PFSK-1 (cell line): Measurements from ENCODE around the gene ARHGEF7.

ENCODE experiments used
- FOXP2 ChIP-seq: optimal IDR thresholded peaks from 2 replicates; pipeline ENCODE3; 2011; ENCODE audit warnings: borderline replicate concordance, control low read depth, inconsistent platforms; ENCODE audit not compliant: insufficient read depth; ENCODE audit errors: extremely low read length, extremely low read depth
- POLR2AphosphoS5 ChIP-seq: IDR thresholded peaks from 2 replicates; pipeline ENCODE4 v1.6.1; 2012; ENCODE audit warnings: low read depth, mild to moderate bottlenecking, control low read depth, low read length, moderate library complexity
- REST ChIP-seq, 2 experiments: IDR thresholded peaks; 2 replicates each; pipeline versions ENCODE4 v1.6.1 to v1.8.0; 2011 to 2012; ENCODE audit warnings: low read depth in 2 of 2, low read length in 2 of 2, control low read depth in 1 of 2, inconsistent platforms in 1 of 2, mild to moderate bottlenecking in 1 of 2, moderate library complexity in 1 of 2; ENCODE audit not compliant: insufficient read depth in 1 of 2
- SIN3A ChIP-seq: IDR thresholded peaks from 2 replicates; pipeline ENCODE4 v1.6.1; 2012; ENCODE audit warnings: mild to moderate bottlenecking, low read length, moderate library complexity, borderline replicate concordance; ENCODE audit not compliant: insufficient read depth
- TAF1 ChIP-seq: IDR thresholded peaks from 2 replicates; pipeline ENCODE4 v1.6.1; 2012; ENCODE audit warnings: low read length, control low read depth, borderline replicate concordance; ENCODE audit not compliant: insufficient read depth

The ARHGEF7 gene

DNA sequence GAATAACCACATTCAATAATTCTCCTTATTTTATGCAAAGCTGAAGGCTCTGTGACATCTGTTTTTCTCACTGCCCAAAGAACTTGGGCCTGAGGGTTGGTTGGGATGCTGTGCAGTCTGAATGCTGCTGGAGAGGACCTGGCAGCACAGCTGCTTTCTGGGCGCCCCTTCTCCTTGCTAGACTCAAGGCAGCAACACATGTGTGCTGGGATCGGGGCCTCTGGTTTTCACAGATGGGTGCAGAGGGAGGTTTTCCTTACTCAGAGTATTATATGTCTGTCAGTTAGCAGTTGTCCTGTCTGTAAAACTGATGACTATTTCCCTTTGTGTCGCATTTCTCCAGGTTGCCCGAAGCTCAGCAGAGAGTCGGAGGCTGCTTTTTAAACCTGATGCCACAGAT, 152.1 kb downstream of the ARHGEF7 start:
- TF ChIP-seq REST (IDR thresholded peaks at IDR 0.05; ENCODE audit: insufficient read depth in 1 of 2, low read depth in 2 of 2, low read length in 2 of 2) (no peak), SIN3A (no peak), POLR2AphosphoS5 (no peak), FOXP2 (no peak), TAF1 (no peak)

- TF ChIP-seq REST (IDR thresholded peaks at IDR 0.05; ENCODE audit: insufficient read depth in 1 of 2, low read depth in 2 of 2, low read length in 2 of 2) (no peak), SIN3A (no peak), POLR2AphosphoS5 (no peak), FOXP2 (no peak), TAF1 (no peak)
Measured at GRCh38 chr13:111267784-111268183, 152.7 kb downstream of the ARHGEF7 start.

GRCh38 chr13:111269508-111269907, 154.4 kb downstream of the ARHGEF7 start:
- no peak for TF ChIP-seq FOXP2
- no peak for TF ChIP-seq REST (IDR thresholded peaks at IDR 0.05; ENCODE audit: insufficient read depth in 1 of 2, low read depth in 2 of 2, low read length in 2 of 2)
- TF ChIP-seq POLR2AphosphoS5, result no peak
- no peak for TF ChIP-seq SIN3A
- no peak for TF ChIP-seq TAF1

DNA sequence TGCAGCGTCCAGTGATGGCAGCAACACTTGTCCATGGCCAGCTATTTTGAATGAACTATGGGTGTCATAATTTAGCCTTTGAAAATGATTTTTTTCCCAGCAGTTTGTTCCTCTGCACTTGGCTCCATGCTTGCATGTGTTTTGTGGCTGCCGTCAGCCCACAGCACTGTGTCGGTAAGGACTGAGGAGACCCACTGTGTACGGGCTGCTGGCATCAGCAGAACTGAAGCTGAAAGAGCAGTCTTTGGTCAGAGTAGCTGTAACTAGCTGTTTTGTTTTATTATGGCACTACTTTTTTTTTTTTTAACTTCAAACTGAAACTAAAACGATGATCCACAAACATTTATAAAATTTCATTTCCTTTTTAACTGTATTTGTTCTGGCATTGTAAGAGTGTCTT, 155.0 kb downstream of the ARHGEF7 start:
- TF ChIP-seq TAF1, result no peak
- TF ChIP-seq POLR2AphosphoS5, result no peak
- TF ChIP-seq REST (IDR thresholded peaks at IDR 0.05; ENCODE audit: insufficient read depth in 1 of 2, low read depth in 2 of 2, low read length in 2 of 2), result no peak
- TF ChIP-seq FOXP2, result no peak
- TF ChIP-seq SIN3A, result no peak
